NCI-H2081 (cell line): Measurements from ENCODE around the gene WASF3.

Experiments
- DNase-seq, 2 experiments: peaks; one replicate each; lab custom pipeline; 2025; lab: John Stamatoyannopoulos, UW

Gene WASF3

GRCh38 chr13:26557393-26558073 lies at the start of gene WASF3:
Gene WASF3, plus strand, starts transcription at chr13:26557683. Its CDS starts 84,588 bp downstream, at chr13:26642271.
- peak; percentile 88 to 94 for DNase-seq

- no peak for DNase-seq
Measured at GRCh38 chr13:26508885-26509284, 48.6 kb upstream of the WASF3 start.

- DNase-seq: no peak
Measured at GRCh38 chr13:26509491-26509890, 48.0 kb upstream of the WASF3 start.

GRCh38 chr13:26513931-26514330 lies 43.6 kb upstream of the WASF3 start:
- DNase-seq: no peak

- DNase-seq: no peak
Measured at GRCh38 chr13:26515721-26516120, 41.8 kb upstream of the WASF3 start.

- DNase-seq: peak in 1 of 2 experiments; percentile 39
Measured at GRCh38 chr13:26517936-26518335, 39.5 kb upstream of the WASF3 start.

GRCh38 chr13:26518451-26518959 lies 39.0 kb upstream of the WASF3 start:
- no peak for DNase-seq

GRCh38 chr13:26522571-26522970 lies 34.9 kb upstream of the WASF3 start:
- no peak for DNase-seq

- no peak for DNase-seq
Measured at GRCh38 chr13:26523007-26523406, 34.5 kb upstream of the WASF3 start.

GRCh38 chr13:26525528-26525927 lies 32.0 kb upstream of the WASF3 start:
- no peak for DNase-seq

GRCh38 chr13:26526702-26527216 lies 30.7 kb upstream of the WASF3 start:
- DNase-seq: no peak

GRCh38 chr13:26528527-26528926 lies 29.0 kb upstream of the WASF3 start:
- DNase-seq: no peak

- no peak for DNase-seq
Measured at GRCh38 chr13:26529441-26529840, 28.0 kb upstream of the WASF3 start.

- DNase-seq: no peak
Measured at GRCh38 chr13:26531742-26532141, 25.7 kb upstream of the WASF3 start.

- no peak for DNase-seq
Measured at GRCh38 chr13:26534036-26534726, 23.3 kb upstream of the WASF3 start.

GRCh38 chr13:26538363-26539317 lies 18.8 kb upstream of the WASF3 start:
- peak; percentile 15 to 68 for DNase-seq

GRCh38 chr13:26539738-26540292 lies 17.7 kb upstream of the WASF3 start:
- no peak for DNase-seq

- DNase-seq: no peak
Measured at GRCh38 chr13:26540334-26540733, 17.1 kb upstream of the WASF3 start.

GRCh38 chr13:26541041-26541440 lies 16.4 kb upstream of the WASF3 start:
- no peak for DNase-seq

GRCh38 chr13:26541678-26542568 lies 15.6 kb upstream of the WASF3 start:
- no peak for DNase-seq

GRCh38 chr13:26544707-26545106 lies 12.8 kb upstream of the WASF3 start:
- DNase-seq: no peak
